Lower leg skin (tissue), 3 donors: ENCODE results near the gene ADIPOR1.

Source experiments
- POLR2A ChIP-seq, 2 donors: fragments of 450-650 bp; IDR thresholded peaks; one replicate each; pipeline ENCODE4 v1.6.1; 2016 to 2017; ENCODE audit warnings: antibody characterized with exemption in 2 of 2, mild to moderate bottlenecking in 1 of 2, moderate library complexity in 1 of 2
- TF ChIP-seq, protein P1 (sequence below), 3 donors: fragments of 450-650 bp; IDR thresholded peaks; one replicate each; pipeline ENCODE4 v1.5.1; 2016; ENCODE audit warnings: antibody characterized with exemption in 3 of 3, mild to moderate bottlenecking in 3 of 3, moderate library complexity in 2 of 3

DNA sequence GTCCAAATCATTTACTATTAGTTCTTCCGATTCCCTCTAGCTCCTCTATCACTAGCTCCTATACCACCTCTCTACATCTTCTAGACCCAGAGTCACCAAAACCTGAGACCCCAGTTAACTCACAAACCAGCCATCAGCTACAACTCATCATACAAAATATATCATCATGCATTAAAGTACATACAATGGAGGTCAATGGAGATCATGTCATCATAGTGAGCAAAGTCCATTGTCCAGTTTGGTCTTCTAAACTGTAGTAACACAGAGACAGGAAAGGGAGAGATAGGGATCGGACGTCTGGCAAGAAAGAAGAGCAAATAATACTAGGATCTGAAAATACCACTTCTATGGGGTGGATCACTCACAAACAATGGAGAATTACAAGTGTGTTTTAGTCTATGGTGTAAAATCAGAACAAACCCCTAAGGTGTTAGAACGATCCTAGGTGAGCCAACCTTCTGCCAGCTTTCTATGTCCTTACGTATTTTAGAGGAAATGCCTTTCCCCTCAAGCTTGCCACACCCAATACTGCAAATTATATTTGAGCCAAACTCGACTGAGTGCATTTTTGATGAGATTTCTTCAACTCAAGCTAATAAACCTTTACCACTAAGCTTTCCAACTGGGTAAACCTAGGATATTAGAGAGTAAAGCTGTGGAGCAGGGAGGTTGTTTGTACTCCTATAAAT lies 3.9 kb downstream of the ADIPOR1 start:
- TF ChIP-seq, protein P1, sequence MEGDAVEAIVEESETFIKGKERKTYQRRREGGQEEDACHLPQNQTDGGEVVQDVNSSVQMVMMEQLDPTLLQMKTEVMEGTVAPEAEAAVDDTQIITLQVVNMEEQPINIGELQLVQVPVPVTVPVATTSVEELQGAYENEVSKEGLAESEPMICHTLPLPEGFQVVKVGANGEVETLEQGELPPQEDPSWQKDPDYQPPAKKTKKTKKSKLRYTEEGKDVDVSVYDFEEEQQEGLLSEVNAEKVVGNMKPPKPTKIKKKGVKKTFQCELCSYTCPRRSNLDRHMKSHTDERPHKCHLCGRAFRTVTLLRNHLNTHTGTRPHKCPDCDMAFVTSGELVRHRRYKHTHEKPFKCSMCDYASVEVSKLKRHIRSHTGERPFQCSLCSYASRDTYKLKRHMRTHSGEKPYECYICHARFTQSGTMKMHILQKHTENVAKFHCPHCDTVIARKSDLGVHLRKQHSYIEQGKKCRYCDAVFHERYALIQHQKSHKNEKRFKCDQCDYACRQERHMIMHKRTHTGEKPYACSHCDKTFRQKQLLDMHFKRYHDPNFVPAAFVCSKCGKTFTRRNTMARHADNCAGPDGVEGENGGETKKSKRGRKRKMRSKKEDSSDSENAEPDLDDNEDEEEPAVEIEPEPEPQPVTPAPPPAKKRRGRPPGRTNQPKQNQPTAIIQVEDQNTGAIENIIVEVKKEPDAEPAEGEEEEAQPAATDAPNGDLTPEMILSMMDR (IDR thresholded peaks at IDR 0.05) = no peak
- TF ChIP-seq POLR2A (IDR thresholded peaks at IDR 0.05) = no peak
